ENCODE measurements around the gene BTNL2. TPM values are rescaled to one million over a fixed set of nuclear protein-coding genes. Genes with fewer than 3 reads are reported as not detected.
A peak's percentile ranks its signal among the peaks of the same experiment; 100 is the strongest.
"Not testable (repeated sequence)": the region's sequence is repeated elsewhere in the genome, so short reads cannot be mapped to it uniquely, and the experiment has no call there.

Gene BTNL2
- total RNA-seq, 1 experiment from 2014 or later, result not detected

- no peaks in the 10 kb centered on the region for H3K9me3 ChIP-seq (ENCODE audit: control insufficient read depth, insufficient read depth, low read depth, low read length)
- intact Hi-C loops (cut with micrococcal nuclease; ENCODE audit: unreplicated experiment) (no loop called here), in situ Hi-C loops (cut with HindIII; ENCODE audit: low pct_unique_long_range_greater_than_20kb, low sequenced_read_pairs) (no loop called here)
- TF ChIP-seq POLR2AphosphoS5 (IDR thresholded peaks at IDR 0.05; ENCODE audit: low read depth, low read length), result no peak
- TF ChIP-seq TCF7L2 (IDR thresholded peaks at IDR 0.05; ENCODE audit: low read depth, low read length), result no peak
- TF ChIP-seq REST (IDR thresholded peaks at IDR 0.05; ENCODE audit: insufficient read depth in 1 of 2, low read depth in 2 of 2, low read length in 1 of 2), result no peak
- no peak for TF ChIP-seq CTCF (IDR thresholded peaks at IDR 0.05)
- no peak for TF ChIP-seq SIN3A (IDR thresholded peaks at IDR 0.05; ENCODE audit: borderline replicate concordance, insufficient read depth, low read depth, low read length)
- no peak for ATAC-seq
- H3K27ac ChIP-seq (ENCODE audit: low read length), result no peak overlapping the region
- no peak overlapping the region for H3K4me3 ChIP-seq (ENCODE audit: low read depth in 2 of 2, low read length in 2 of 2)
- no peaks in the 10 kb centered on the region for H3K4me1 ChIP-seq (ENCODE audit: control insufficient read depth, insufficient read depth, low read length)
- ChIA-PET POLR2A (no interaction called here), CTCF (no interaction called here)
- no peaks in the 10 kb centered on the region for H3K36me3 ChIP-seq (ENCODE audit: control insufficient read depth, insufficient read depth, low read length)
- BruUV-seq (replicated peaks), result no TSS peak
- no peak for DNase-seq (ENCODE audit: low read depth, low spot score)
- peaks cover 28% of the 10 kb centered on the region for H3K27me3 ChIP-seq (ENCODE audit: control insufficient read depth, insufficient read depth, low read length)
Observed at GRCh38 chr6:32436186-32436585, 29.2 kb upstream of the BTNL2 start.

- ATAC-seq; CTCF ChIA-PET; POLR2A ChIA-PET; H3K36me3 ChIP-seq (ENCODE audit: control insufficient read depth, insufficient read depth, low read length); DNase-seq (ENCODE audit: low read depth, low spot score); H3K4me1 ChIP-seq (ENCODE audit: control insufficient read depth, insufficient read depth, low read length); H3K27ac ChIP-seq (ENCODE audit: low read length); H3K9me3 ChIP-seq (ENCODE audit: control insufficient read depth, insufficient read depth, low read depth, low read length); H3K4me3 ChIP-seq (ENCODE audit: low read depth in 2 of 2, low read length in 2 of 2); BruUV-seq (replicated peaks); in situ Hi-C loops (cut with HindIII; ENCODE audit: low pct_unique_long_range_greater_than_20kb, low sequenced_read_pairs): not testable (repeated sequence)
- intact Hi-C loops (cut with micrococcal nuclease; ENCODE audit: unreplicated experiment), result loop anchor here (5.0 kb wide), 1 partner anchor 363 kb away; no protein-coding TSS in a partner anchor
- peaks cover 25% of the 10 kb centered on the region for H3K27me3 ChIP-seq (ENCODE audit: control insufficient read depth, insufficient read depth, low read length)
Observed at GRCh38 chr6:32433950-32434349, 27.0 kb upstream of the BTNL2 start.

- POLR2A ChIA-PET, result no interaction called here
- Histone ChIP-seq H3K4me1 (ENCODE audit: control insufficient read depth, insufficient read depth, low read length) (no peaks in the 10 kb centered on the region), H3K27ac (ENCODE audit: low read length) (no peak overlapping the region), H3K36me3 (ENCODE audit: control insufficient read depth, insufficient read depth, low read length) (no peaks in the 10 kb centered on the region), H3K9me3 (ENCODE audit: control insufficient read depth, insufficient read depth, low read depth, low read length) (no peaks in the 10 kb centered on the region), H3K4me3 (ENCODE audit: low read depth in 2 of 2, low read length in 2 of 2) (no peak overlapping the region), H3K27me3 (ENCODE audit: control insufficient read depth, insufficient read depth, low read length) (peaks cover 28% of the 10 kb centered on the region)
- in situ Hi-C loops (cut with HindIII; ENCODE audit: low pct_unique_long_range_greater_than_20kb, low sequenced_read_pairs) (no loop called here), intact Hi-C loops (cut with micrococcal nuclease; ENCODE audit: unreplicated experiment) (loop anchor here (1.0 to 5.0 kb wide), 2 partner anchors 268 to 365 kb away; no protein-coding TSS in a partner anchor)
- no peak for DNase-seq (ENCODE audit: low read depth, low spot score)
- ATAC-seq, result no peak
- CTCF ChIA-PET, result interaction anchor here (0.9 to 1.6 kb wide), 3 partner anchors 268 to 436 kb away, joined by 3 to 4 read pairs (median 3); no protein-coding TSS in a partner anchor
- BruUV-seq (replicated peaks), result no TSS peak
- TF ChIP-seq REST (IDR thresholded peaks at IDR 0.05; ENCODE audit: insufficient read depth in 1 of 2, low read depth in 2 of 2, low read length in 1 of 2) (no peak), CTCF (IDR thresholded peaks at IDR 0.05) (peak; percentile 15; the same call in 1 of the 2 replicates), POLR2AphosphoS5 (IDR thresholded peaks at IDR 0.05; ENCODE audit: low read depth, low read length) (no peak), TCF7L2 (IDR thresholded peaks at IDR 0.05; ENCODE audit: low read depth, low read length) (no peak)
Observed at GRCh38 chr6:32432050-32432450, 25.1 kb upstream of the BTNL2 start.
